ENCODE measurements around the gene MARVELD1.

Gene MARVELD1

GRCh38 chr10:97755718-97756117 lies 42.2 kb downstream of the MARVELD1 start:
- DNase-seq (ENCODE audit: low spot score), result no peak

GRCh38 chr10:97757471-97757870 lies 43.9 kb downstream of the MARVELD1 start:
- DNase-seq (ENCODE audit: low spot score), result no peak

- DNase-seq (ENCODE audit: low spot score), result peak; percentile 51
Observed at GRCh38 chr10:97759158-97759887, 45.8 kb downstream of the MARVELD1 start.

- DNase-seq (ENCODE audit: low spot score), result no peak
Observed at GRCh38 chr10:97759946-97760345, 46.4 kb downstream of the MARVELD1 start.

GRCh38 chr10:97760461-97761257 lies 47.1 kb downstream of the MARVELD1 start:
- DNase-seq (ENCODE audit: low spot score), result no peak

DNA sequence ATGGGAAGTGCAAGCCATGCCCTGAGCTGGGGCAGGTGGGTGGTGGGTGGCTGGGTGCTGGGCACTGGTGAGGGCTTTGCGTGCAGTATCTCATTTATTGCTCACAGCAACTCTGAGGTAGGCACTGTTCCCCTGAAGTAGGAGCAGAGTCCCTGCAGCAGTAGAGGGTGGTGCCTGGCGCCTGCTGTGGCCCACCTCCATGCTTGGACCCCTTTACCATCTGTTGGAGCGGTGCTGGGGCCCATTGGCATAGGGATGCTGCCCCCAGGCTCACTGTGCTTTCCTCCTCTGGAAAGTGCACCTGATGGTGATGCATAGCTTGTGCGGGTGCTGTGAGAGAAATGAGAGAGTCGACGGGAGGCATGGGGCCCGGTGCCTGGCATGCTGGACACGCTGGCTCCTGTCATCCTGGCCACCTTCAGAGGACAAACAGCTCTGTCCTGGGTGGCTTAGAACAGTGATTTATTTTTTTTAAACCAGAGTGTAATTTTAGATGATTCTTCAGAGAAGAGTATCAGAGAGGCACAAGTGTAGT lies 47.9 kb downstream of the MARVELD1 start:
- no peak for DNase-seq (ENCODE audit: low spot score)

DNA sequence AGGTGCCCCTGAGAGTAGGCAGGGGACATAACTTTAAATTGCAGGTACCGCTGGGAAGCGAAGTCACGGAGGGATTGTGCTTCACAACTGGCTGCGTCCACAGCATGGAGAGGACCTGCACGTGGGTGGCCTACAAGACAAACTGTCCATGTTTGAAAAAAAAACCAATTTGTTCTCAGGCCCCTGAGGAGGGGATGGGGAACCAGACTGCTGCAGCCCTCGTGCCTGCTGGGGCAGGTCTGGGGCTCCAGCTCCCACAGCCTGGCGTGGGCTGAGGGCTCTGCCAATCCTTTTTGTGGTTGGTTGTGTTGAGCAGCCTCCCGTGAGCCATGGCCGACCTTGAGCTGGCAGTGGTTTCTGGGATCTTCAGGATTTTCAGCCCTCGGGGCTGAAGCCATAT lies 48.5 kb downstream of the MARVELD1 start:
- DNase-seq (ENCODE audit: low spot score), result no peak

DNA sequence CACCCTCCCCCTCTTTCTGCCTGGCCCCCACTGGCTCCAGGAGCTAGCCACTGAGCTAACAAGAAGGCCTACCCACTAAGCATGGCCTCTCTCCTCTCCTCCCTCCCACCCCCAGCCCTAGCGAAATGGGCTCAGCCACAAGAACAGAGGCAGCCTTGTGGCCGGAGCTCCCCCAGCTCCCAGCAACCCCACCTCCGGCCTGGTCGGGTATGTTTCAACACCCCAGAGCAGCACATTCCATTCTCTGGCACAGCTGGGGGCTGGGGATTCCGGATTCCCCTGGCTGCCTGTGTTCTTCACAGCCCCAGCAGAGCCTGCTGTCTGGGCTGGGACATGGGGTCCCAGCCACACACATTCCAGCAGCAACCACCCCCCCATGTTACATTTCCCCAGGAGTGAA lies 49.3 kb downstream of the MARVELD1 start:
- DNase-seq (ENCODE audit: low spot score), result no peak

GRCh38 chr10:97763411-97763810 lies 49.9 kb downstream of the MARVELD1 start:
- DNase-seq (ENCODE audit: low spot score), result no peak

DNA sequence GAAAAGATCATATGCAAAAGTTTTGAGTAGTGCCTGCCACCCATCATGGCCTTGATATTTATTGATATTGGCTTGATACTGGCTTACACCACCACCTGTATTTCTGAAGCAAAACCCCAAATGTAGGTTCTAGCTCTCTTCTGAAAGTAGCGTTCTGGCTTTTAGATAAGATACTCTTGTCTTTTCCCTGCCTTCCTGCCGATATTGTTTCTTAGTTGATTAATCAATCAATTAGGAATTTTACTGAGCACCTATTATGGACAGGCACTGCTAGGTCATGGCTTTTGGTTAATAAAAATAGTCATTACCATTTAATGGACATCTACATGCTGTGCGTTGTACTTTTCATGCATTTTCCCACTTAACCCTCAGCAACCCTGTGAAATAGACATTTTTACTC lies 50.4 kb downstream of the MARVELD1 start:
- no peak for DNase-seq (ENCODE audit: low spot score)

- no peak for DNase-seq (ENCODE audit: low spot score)
Observed at GRCh38 chr10:97764519-97764931, 51.0 kb downstream of the MARVELD1 start.

DNA sequence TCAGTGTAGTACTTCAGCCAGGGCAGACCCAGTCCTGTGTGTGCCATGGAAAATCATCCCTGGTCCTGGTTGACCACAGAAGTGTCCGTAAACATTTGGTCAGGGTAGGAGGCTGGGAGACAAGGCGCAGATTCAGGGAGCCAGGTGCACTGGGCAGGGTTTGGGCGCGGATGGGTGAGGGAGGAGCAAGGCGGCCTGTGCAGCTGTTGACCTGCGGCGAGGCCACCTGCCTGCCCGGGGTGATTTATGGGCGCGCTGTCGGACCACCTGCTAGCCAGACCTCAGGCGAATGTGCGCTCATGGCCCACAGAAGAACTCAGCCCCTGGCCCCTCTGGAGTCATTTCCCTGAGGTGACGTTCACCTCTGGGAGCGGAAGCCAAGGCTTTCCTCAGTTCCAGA lies 51.7 kb downstream of the MARVELD1 start:
- DNase-seq (ENCODE audit: low spot score), result no peak

DNA sequence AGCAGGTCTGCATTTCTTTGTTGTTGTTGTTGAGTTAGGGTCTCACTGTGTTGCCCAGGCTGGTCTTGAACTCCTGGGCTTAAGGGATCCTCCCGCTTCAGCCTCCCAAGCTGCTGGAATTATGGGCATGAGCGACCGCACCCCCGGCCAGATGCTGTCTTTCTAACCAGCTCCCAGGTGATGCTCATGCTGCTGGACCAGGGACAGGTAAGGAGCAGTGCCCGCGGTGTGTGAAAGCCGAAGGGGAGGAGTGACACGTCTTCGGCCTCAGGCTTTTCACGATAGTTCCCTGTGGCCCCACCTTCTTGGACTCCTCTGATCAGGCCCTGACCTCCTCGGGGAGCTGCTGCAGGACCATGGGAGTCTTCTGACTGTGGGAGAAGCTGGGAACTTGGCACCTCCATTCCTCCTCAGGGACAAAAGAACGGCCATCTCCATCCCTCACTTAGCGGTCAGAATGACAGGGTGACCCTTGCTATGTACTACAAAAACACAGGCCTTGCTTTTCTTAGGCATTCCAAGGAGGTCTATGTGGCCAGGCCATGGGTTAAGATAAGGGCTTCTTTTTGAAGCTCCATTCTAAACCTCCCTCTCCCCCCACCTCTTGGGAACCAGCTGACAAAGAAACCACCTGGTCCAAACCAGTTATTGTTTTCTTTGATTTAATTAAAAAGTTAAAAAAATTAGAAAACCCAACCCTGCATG lies 52.7 kb downstream of the MARVELD1 start:
- DNase-seq (ENCODE audit: low spot score), result no peak

DNA sequence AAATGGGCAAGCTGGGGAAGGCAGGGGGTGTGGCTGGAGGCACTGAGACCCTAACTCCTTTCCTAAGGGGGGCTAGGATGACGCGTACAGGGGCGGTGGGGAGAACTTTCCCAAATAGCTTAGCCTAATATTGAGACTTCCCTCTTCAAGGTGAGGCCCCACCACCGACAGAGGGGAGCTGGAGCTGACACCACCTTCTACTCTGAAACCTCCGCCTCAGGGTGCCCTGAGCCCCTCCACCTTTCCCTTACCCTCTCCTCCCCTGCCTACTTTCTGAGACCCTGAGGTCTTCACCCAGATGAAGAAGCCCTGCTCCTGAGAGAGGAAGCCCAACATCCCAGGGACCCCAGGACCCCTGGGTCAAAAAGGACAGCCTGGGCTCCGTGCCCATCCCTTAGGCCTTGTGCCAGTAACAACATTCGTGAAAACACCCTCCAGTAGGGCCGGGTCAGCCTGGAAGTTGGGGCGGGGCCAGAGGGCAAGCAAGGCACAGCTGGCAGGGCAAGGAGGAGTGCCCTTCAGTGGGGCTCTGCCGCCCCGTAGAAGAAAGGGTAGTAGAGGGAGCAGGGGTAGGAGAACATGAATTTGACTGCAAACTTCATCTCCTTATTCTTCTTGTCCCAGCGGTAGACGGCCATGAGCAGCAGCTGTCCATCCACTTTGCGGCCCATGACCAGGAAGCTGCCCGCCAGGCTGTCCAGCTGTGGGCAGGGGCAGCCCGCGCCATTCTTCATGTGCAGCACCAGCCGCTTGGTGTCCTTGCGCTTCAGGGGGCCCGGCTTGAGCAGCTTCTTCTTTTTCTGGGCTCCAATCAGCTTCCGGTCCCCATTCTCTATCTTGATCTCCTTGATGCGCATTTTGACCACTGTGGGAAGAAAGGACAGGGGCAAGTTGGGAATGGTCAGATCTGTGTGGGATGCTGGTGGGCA lies 53.7 kb downstream of the MARVELD1 start:
- DNase-seq (ENCODE audit: low spot score), result no peak
